HUES6 (cell line): ENCODE results near the gene EXTL1.

ENCODE experiments used
- H3K27ac ChIP-seq: 2 replicates; pipeline ENCODE4 v1.7.0; 2013; ENCODE audit warnings: low read depth, mild to moderate bottlenecking, low read length, inconsistent platforms
- H3K27me3 ChIP-seq: 2 replicates; pipeline ENCODE4 v1.6.1; 2013; ENCODE audit warnings: low read length; ENCODE audit not compliant: control insufficient read depth, insufficient read depth
- H3K36me3 ChIP-seq: 2 replicates; pipeline ENCODE4 v1.6.1; 2013; ENCODE audit warnings: low read length; ENCODE audit not compliant: control insufficient read depth, insufficient read depth
- H3K4me1 ChIP-seq: 2 replicates; pipeline ENCODE4 v1.6.1; 2013; ENCODE audit warnings: low read length; ENCODE audit not compliant: control insufficient read depth, insufficient read depth
- H3K4me3 ChIP-seq: 2 replicates; pipeline ENCODE4 v1.5.1; 2013; ENCODE audit warnings: low read depth, low read length
- H3K9ac ChIP-seq: one replicate; pipeline ENCODE4 v1.6.1; 2013; ENCODE audit warnings: mild to moderate bottlenecking, low read length
- H3K9me3 ChIP-seq: 2 replicates; pipeline ENCODE4 v1.6.1; 2013; ENCODE audit warnings: low read depth, low read length; ENCODE audit not compliant: control insufficient read depth, insufficient read depth

The EXTL1 gene

DNA sequence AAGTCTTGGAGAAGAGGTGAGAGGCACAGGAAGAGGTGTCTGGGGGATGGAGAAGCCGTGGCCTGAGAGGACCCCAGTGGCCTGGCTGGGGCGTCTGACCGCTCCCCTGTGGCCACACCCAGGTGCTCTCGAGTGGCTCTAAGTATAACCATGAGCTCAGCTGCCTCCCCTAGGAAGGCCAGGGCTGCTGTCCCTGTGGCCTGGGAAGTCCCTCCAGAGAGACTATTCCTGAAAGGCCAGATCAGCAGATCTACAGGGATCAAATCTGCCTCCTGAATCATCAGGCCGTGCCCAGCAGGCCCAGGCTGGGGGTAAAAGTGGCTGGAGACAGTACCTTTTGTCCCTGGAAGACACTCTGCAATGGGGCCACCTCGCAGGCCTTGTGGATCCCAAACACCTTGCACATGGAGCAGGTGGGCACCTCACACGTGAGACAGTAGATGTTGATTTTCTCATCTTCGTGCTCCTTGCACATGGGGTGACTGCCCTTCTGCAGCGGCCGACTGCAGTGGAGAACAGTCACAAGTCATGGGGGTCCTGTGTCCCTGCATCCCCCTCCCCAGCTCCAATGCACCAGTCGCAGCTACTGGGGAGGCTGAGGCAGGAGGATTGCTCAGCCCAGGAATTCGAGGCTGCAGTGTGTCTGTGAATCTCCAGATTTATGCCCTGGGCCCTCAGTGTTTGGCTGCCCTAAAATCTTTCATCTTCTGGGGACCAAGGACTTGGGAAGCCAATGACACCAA lies 39.4 kb downstream of the EXTL1 start:
- H3K9ac ChIP-seq, result no peak overlapping the region
- H3K4me1 ChIP-seq, result peaks cover 2% of the 10 kb centered on the region; the same call in 1 of the 2 replicates
- H3K9me3 ChIP-seq, result no peaks in the 10 kb centered on the region
- no peak overlapping the region for H3K27ac ChIP-seq
- no peak overlapping the region for H3K4me3 ChIP-seq
- H3K27me3 ChIP-seq, result 0 out of 2 replicates have a peak, but pooled peaks cover 18% of the 10 kb centered on the region
- no peaks in the 10 kb centered on the region for H3K36me3 ChIP-seq

DNA sequence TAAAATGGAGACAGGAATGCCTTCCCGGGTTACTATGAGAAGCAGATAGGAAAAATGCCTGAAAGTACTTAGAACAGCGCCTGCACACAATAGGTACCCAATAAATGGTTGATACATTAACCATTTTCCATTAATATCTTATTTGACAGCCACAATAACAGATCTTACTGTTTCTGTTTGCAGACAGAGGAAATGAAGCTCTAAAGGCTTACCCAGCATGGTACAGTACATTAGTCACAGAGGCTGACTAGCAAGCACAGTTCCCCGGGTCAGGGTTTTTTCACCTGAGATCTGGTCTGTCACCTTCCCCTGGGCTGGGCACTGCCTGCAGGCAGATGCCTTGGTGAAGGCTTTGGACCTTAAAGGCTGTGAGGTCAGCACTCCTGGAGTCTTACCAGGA lies 43.0 kb downstream of the EXTL1 start:
- peaks cover 18% of the 10 kb centered on the region; the same call in 1 of the 2 replicates for H3K4me1 ChIP-seq
- H3K4me3 ChIP-seq, result no peak overlapping the region
- 0 out of 2 replicates have a peak, but pooled peaks cover 3% of the 10 kb centered on the region for H3K27me3 ChIP-seq
- H3K9me3 ChIP-seq, result no peaks in the 10 kb centered on the region
- no peak overlapping the region for H3K27ac ChIP-seq
- no peak overlapping the region for H3K9ac ChIP-seq
- no peaks in the 10 kb centered on the region for H3K36me3 ChIP-seq

- no peak overlapping the region for H3K27ac ChIP-seq
- H3K9me3 ChIP-seq, result no peaks in the 10 kb centered on the region
- H3K36me3 ChIP-seq, result no peaks in the 10 kb centered on the region
- no peak overlapping the region for H3K4me3 ChIP-seq
- H3K4me1 ChIP-seq, result peaks cover 18% of the 10 kb centered on the region; the same call in 1 of the 2 replicates
- H3K27me3 ChIP-seq, result no peaks in the 10 kb centered on the region
- no peak overlapping the region for H3K9ac ChIP-seq
Observed at GRCh38 chr1:26066160-26066559, 44.6 kb downstream of the EXTL1 start.

DNA sequence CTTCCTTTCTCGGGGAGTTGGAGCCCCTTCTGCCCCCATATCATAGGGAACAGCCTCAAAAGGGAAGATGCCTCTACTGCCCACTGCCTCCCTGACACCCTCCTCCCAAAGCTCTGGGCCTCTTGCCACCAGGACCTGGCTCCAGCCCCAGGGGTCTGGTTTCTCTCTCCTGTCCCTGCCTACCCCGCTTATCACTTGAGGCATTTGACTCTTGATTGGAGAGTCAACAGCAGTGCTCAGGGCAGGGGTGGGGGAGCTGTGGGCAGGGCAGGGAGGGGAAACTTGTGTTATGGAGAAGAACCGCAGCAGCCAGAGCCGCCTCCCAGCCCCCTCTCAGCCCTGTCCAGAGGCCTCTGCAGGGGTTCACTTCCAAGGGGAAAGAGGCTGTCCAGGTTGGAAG lies 45.3 kb downstream of the EXTL1 start:
- Histone ChIP-seq H3K9me3 (no peaks in the 10 kb centered on the region), H3K27me3 (no peaks in the 10 kb centered on the region), H3K4me3 (no peak overlapping the region), H3K4me1 (peaks cover 18% of the 10 kb centered on the region; the same call in 1 of the 2 replicates), H3K36me3 (no peaks in the 10 kb centered on the region), H3K9ac (no peak overlapping the region), H3K27ac (no peak overlapping the region)

DNA sequence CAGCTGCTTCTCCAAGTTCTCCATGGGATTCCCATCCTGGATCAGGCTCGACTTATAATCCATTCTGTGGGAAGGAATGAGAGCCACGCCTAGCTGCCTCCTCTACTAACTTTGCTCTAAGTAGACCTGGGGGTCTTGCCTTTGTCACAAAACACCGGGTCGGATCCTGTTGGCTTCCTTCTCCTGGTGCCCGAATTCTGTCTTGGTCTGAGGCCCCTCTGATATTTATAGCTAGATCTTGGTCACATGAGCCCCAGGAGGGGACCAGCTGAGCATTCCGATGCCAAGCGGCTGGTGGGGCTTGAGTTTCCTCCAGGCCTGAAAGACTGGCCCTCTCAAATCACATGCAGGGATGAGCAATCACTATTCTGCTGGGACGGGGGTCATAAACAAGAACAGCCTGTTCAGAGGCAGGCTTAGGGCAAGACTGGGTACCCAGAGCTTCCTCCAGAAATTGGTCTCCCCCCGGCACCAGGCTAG lies 45.9 kb downstream of the EXTL1 start, which contains the start of gene TRIM63:
Gene TRIM63 (minus strand): TSS at position 199 of the 480 bp plus-strand sequence. CDS start 136 bp downstream, at position 63.
- Histone ChIP-seq H3K9ac (no peak within 1 kb of the TSS), H3K36me3 (no peaks in the 10 kb centered on the region), H3K4me3 (no peak within 1 kb of the TSS), H3K9me3 (no peaks in the 10 kb centered on the region), H3K27ac (no peak within 1 kb of the TSS), H3K4me1 (peaks cover 18% of the 10 kb centered on the region; the same call in 1 of the 2 replicates), H3K27me3 (no peaks in the 10 kb centered on the region)

- Histone ChIP-seq H3K36me3 (no peaks in the 10 kb centered on the region), H3K27me3 (no peaks in the 10 kb centered on the region), H3K4me3 (no peak overlapping the region), H3K27ac (no peak overlapping the region), H3K4me1 (peaks cover 18% of the 10 kb centered on the region; the same call in 1 of the 2 replicates), H3K9ac (no peak overlapping the region), H3K9me3 (no peaks in the 10 kb centered on the region)
Observed at GRCh38 chr1:26069941-26070295, 48.3 kb downstream of the EXTL1 start.

- Histone ChIP-seq H3K4me3 (no peak overlapping the region), H3K27ac (no peak overlapping the region), H3K9me3 (no peaks in the 10 kb centered on the region), H3K4me1 (peaks cover 18% of the 10 kb centered on the region; the same call in 1 of the 2 replicates), H3K36me3 (no peaks in the 10 kb centered on the region), H3K27me3 (no peaks in the 10 kb centered on the region), H3K9ac (no peak overlapping the region)
Observed at GRCh38 chr1:26070296-26070962, 48.9 kb downstream of the EXTL1 start.

- H3K36me3 ChIP-seq, result no peaks in the 10 kb centered on the region
Observed at GRCh38 chr1:26070963-26071342, 49.4 kb downstream of the EXTL1 start.

GRCh38 chr1:26072305-26072704 lies 50.7 kb downstream of the EXTL1 start:
- H3K9me3 ChIP-seq, result no peaks in the 10 kb centered on the region
- H3K9ac ChIP-seq, result no peak overlapping the region
- no peaks in the 10 kb centered on the region for H3K27me3 ChIP-seq
- peaks cover 3% of the 10 kb centered on the region; the same call in 1 of the 2 replicates for H3K4me1 ChIP-seq
- no peaks in the 10 kb centered on the region for H3K36me3 ChIP-seq
- H3K4me3 ChIP-seq, result no peak overlapping the region
- H3K27ac ChIP-seq, result no peak overlapping the region

More at GRCh38 chr1:26070963-26071342, 49.4 kb downstream of the EXTL1 start:
- Histone ChIP-seq H3K9me3 (no peaks in the 10 kb centered on the region), H3K9ac (no peak overlapping the region), H3K27me3 (no peaks in the 10 kb centered on the region), H3K27ac (no peak overlapping the region), H3K4me1 (peaks cover 16% of the 10 kb centered on the region; the same call in 1 of the 2 replicates), H3K4me3 (no peak overlapping the region)

- Histone ChIP-seq H3K4me1 (peaks cover 9% of the 10 kb centered on the region), H3K9me3 (no peaks in the 10 kb centered on the region), H3K9ac (no peak overlapping the region), H3K27ac (no peak overlapping the region), H3K4me3 (no peak overlapping the region), H3K27me3 (no peaks in the 10 kb centered on the region), H3K36me3 (no peaks in the 10 kb centered on the region)
Observed at GRCh38 chr1:26075421-26076144, 54.0 kb downstream of the EXTL1 start.
